ENCODE measurements around the gene NXPE4.

GRCh38 chr11:114617157-114618124, 21.9 kb upstream of the NXPE4 start:
- TF ChIP-seq CTCF (IDR thresholded peaks at IDR 0.05) (no peak), POLR2A (IDR thresholded peaks at IDR 0.05) (no peak), EP300 (IDR thresholded peaks at IDR 0.05) (no peak)

All from ovary (tissue), 3 donors.